Fibroblast of peridontal ligament (primary cell): ENCODE measurements around the gene RPL15.
A peak's percentile ranks its signal among the peaks of the same experiment; 100 is the strongest.
"Not testable (repeated sequence)": the region's sequence is repeated elsewhere in the genome, so short reads cannot be mapped to it uniquely, and the experiment has no call there.

ENCODE experiments used
- DNase-seq: peaks from one replicate; pipeline ENCODE4 v3.0.0-alpha.2; 2010; ENCODE audit errors: extremely low read depth

RPL15 gene

GRCh38 chr3:23916886-23917678 is at the start of gene RPL15, which contains the start of gene NKIRAS1:
RPL15 (plus strand) TSS chr3:23917132; CDS start chr3:23917860, 728 bp downstream.
NKIRAS1 (minus strand) TSS chr3:23916990; CDS start chr3:23910904, 6,086 bp downstream.
- DNase-seq = peak; percentile 95

GRCh38 chr3:23867400-23867799 is 49.5 kb upstream of the RPL15 start:
- no peak for DNase-seq

- DNase-seq = no peak
Observed at GRCh38 chr3:23867838-23868237, 49.1 kb upstream of the RPL15 start.

GRCh38 chr3:23869977-23870662 is 46.8 kb upstream of the RPL15 start:
- no peak for DNase-seq

GRCh38 chr3:23870663-23871043 is 46.3 kb upstream of the RPL15 start:
- not testable (repeated sequence) for DNase-seq

GRCh38 chr3:23871361-23871760 is 45.6 kb upstream of the RPL15 start:
- DNase-seq = not testable (repeated sequence)

- DNase-seq = no peak
Observed at GRCh38 chr3:23872330-23872729, 44.6 kb upstream of the RPL15 start.

- peak; percentile 66 for DNase-seq
Observed at GRCh38 chr3:23873941-23874340, 43.0 kb upstream of the RPL15 start.

GRCh38 chr3:23874359-23875112 is 42.4 kb upstream of the RPL15 start:
- DNase-seq = peak; percentile 76

- peak; percentile 19 for DNase-seq
Observed at GRCh38 chr3:23875113-23875725, 41.7 kb upstream of the RPL15 start.

GRCh38 chr3:23876923-23877322 is 40.0 kb upstream of the RPL15 start:
- no peak for DNase-seq

- DNase-seq = peak; percentile 94
Observed at GRCh38 chr3:23877329-23877980, 39.5 kb upstream of the RPL15 start.

- DNase-seq = no peak
Observed at GRCh38 chr3:23879485-23879884, 37.4 kb upstream of the RPL15 start.

GRCh38 chr3:23880703-23881339 is 36.1 kb upstream of the RPL15 start:
- DNase-seq = no peak

- not testable (repeated sequence) for DNase-seq
Observed at GRCh38 chr3:23881993-23882392, 34.9 kb upstream of the RPL15 start.

GRCh38 chr3:23882487-23882918 is 34.4 kb upstream of the RPL15 start:
- no peak for DNase-seq

GRCh38 chr3:23884481-23884880 is 32.5 kb upstream of the RPL15 start:
- no peak for DNase-seq

GRCh38 chr3:23885210-23885609 is 31.7 kb upstream of the RPL15 start:
- DNase-seq = no peak

- DNase-seq = no peak
Observed at GRCh38 chr3:23886311-23886710, 30.6 kb upstream of the RPL15 start.

- peak; percentile 76 for DNase-seq
Observed at GRCh38 chr3:23888617-23889228, 28.2 kb upstream of the RPL15 start.
